CD8-positive, alpha-beta memory T cell (primary cell): Measurements from ENCODE around the gene TTK. TPM values are rescaled to one million over a fixed set of nuclear protein-coding genes. Genes with fewer than 3 reads are reported as not detected.
"Not testable (repeated sequence)": the region's sequence is repeated elsewhere in the genome, so short reads cannot be mapped to it uniquely, and the experiment has no call there.

Experiments
- CTCF ChIA-PET: fragments of 350-600 bp; sonication (Branson Sonifier 250); formaldehyde crosslinking; loops from one replicate; lab custom pipeline; 2021; ENCODE audit warnings: antibody characterized with exemption; lab: Charles Lee
- POLR2A ChIA-PET: fragments of 350-600 bp; sonication (Branson Sonifier 250); formaldehyde crosslinking; loops from one replicate; lab custom pipeline; 2021; ENCODE audit warnings: antibody characterized with exemption; lab: Charles Lee
- DNase-seq, 5 donors: peaks; one replicate each; pipeline versions ENCODE4 v3.0.0 to v3.0.0-alpha.2; 2020 to 2022; ENCODE audit warnings: mixed read lengths in 1 of 5
- H3K27ac ChIP-seq: one replicate; pipeline ENCODE4 v1.7.0; 2013; ENCODE audit warnings: low read depth, mild to moderate bottlenecking, low read length, moderate library complexity
- H3K27me3 ChIP-seq: 2 replicates; pipeline ENCODE4 v1.7.0; 2013; ENCODE audit warnings: low read length, mild to moderate bottlenecking; ENCODE audit not compliant: insufficient read depth, poor library complexity, severe bottlenecking
- H3K36me3 ChIP-seq: 2 replicates; pipeline ENCODE4 v1.7.0; 2013; ENCODE audit warnings: mild to moderate bottlenecking, low read length, moderate library complexity; ENCODE audit not compliant: insufficient read depth
- H3K4me1 ChIP-seq: 2 replicates; pipeline ENCODE4 v1.7.0; 2013; ENCODE audit warnings: mild to moderate bottlenecking, low read length, moderate library complexity; ENCODE audit not compliant: insufficient read depth
- H3K4me3 ChIP-seq: 2 replicates; pipeline ENCODE4 v1.7.0; 2013; ENCODE audit warnings: mild to moderate bottlenecking, low read length
- H3K9me3 ChIP-seq: 2 replicates; pipeline ENCODE4 v1.7.0; 2013; ENCODE audit warnings: mild to moderate bottlenecking, low read length
- H3K27ac Mint-ChIP-seq, 8 donors: one replicate each; pipeline ENCODE4 v1.8.0; 2020 to 2021; ENCODE audit warnings: mixed read lengths in 8 of 8, mild to moderate bottlenecking in 6 of 8, inconsistent platforms in 3 of 8, moderate library complexity in 3 of 8
- H3K27me3 Mint-ChIP-seq, 2 donors: one replicate each; pipeline ENCODE4 v1.8.0; 2020 to 2021; ENCODE audit warnings: mixed read lengths in 2 of 2, mild to moderate bottlenecking in 1 of 2, moderate library complexity in 1 of 2
- H3K36me3 Mint-ChIP-seq, 3 donors: one replicate each; pipeline ENCODE4 v1.8.0; 2020 to 2021; ENCODE audit warnings: mixed read lengths in 3 of 3, inconsistent platforms in 1 of 3, mild to moderate bottlenecking in 1 of 3
- H3K4me1 Mint-ChIP-seq, 3 donors: one replicate each; pipeline ENCODE4 v1.8.0; 2020 to 2021; ENCODE audit warnings: mixed read lengths in 3 of 3, inconsistent platforms in 1 of 3, mild to moderate bottlenecking in 1 of 3
- H3K4me3 Mint-ChIP-seq, 7 donors: one replicate each; pipeline ENCODE4 v1.8.0; 2020 to 2021; ENCODE audit warnings: mixed read lengths in 7 of 7, mild to moderate bottlenecking in 6 of 7, moderate library complexity in 4 of 7, inconsistent platforms in 2 of 7
- H3K9me3 Mint-ChIP-seq, 5 donors: one replicate each; pipeline ENCODE4 v1.8.0; 2020 to 2022; ENCODE audit warnings: mixed read lengths in 5 of 5, mild to moderate bottlenecking in 3 of 5, moderate library complexity in 2 of 5, inconsistent platforms in 1 of 5
- polyA plus RNA-seq: library from polyadenylated mRNA; unstranded; fragments of 300-500 nt; fragmentation: Illumina TruSeq; gene quantifications from one replicate; pipeline ENCODE4 v1.2.3, GENCODE V29; 2021
- total RNA-seq, 2 experiments: library from RNA; stranded (reverse); gene quantifications; one replicate each; pipeline ENCODE4 v1.2.3, GENCODE V29; 2021

TTK gene
- total and polyA plus RNA-seq, 3 experiments from 2014 or later = 0.06 to 22.5 (median 19.4) TPM

DNA sequence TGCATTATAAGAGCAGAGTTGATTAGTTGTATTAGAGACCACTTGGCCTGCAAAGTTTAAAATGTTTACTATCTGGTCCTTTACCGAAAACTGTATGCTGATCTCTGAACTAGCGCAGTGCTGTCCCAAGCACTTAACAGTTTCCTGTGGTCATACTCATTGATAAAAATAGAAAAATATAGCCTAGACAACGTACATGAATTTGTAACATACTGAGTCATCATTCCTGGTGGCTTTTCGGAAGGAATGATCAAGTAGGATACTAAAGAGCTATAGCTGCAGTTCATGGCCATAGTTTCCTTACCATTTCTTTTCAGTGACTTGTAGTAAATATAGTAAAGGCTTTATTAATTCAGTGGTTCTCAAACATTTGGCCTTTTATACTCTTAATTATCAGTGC lies 18.4 kb downstream of the TTK start:
- Mint-ChIP-seq H3K36me3 (no peaks in the 10 kb centered on the region), H3K9me3 (no peaks in the 10 kb centered on the region), H3K27me3 (no peaks in the 10 kb centered on the region), H3K4me1 (no peaks in the 10 kb centered on the region), H3K27ac (no peak overlapping the region), H3K4me3 (no peak overlapping the region)
- no peaks in the 10 kb centered on the region for H3K9me3 ChIP-seq
- no peak overlapping the region for H3K27ac ChIP-seq
- no peak overlapping the region for H3K4me3 ChIP-seq
- no peaks in the 10 kb centered on the region for H3K27me3 ChIP-seq
- ChIA-PET POLR2A (no interaction called here), CTCF (no interaction called here)
- DNase-seq = no peak
- no peaks in the 10 kb centered on the region for H3K4me1 ChIP-seq
- no peaks in the 10 kb centered on the region for H3K36me3 ChIP-seq

DNA sequence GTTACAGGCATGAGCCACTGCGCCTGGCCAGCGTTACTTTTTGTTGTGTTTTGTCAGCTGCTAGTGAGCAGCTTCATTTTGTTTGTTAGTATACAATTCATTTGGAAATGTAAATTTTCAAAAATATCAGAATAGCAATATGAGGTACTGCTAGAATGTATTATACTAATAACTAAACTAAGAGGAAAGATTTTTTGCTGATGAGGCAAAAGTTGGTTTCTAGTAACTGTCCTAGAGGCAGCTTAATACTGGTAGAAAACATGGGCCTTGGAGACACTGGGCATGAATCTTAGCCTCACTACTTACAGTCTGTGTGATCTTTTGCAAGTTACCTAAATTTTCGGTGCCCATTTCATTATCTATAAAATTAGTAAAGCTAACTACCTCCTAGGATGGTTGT lies 24.1 kb downstream of the TTK start:
- H3K36me3 Mint-ChIP-seq = no peaks in the 10 kb centered on the region
- no peaks in the 10 kb centered on the region for H3K27me3 Mint-ChIP-seq
- no peak overlapping the region for H3K4me3 Mint-ChIP-seq
- Histone ChIP-seq H3K36me3 (no peaks in the 10 kb centered on the region), H3K4me3 (no peak overlapping the region), H3K9me3 (no peaks in the 10 kb centered on the region), H3K4me1 (no peaks in the 10 kb centered on the region), H3K27me3 (no peaks in the 10 kb centered on the region), H3K27ac (no peak overlapping the region)
- H3K4me1 Mint-ChIP-seq = peaks cover 4 to 19% (median 5%) of the 10 kb centered on the region in 3 donors
- DNase-seq = no peak
- CTCF ChIA-PET = no interaction called here
- H3K9me3 Mint-ChIP-seq = no peaks in the 10 kb centered on the region
- POLR2A ChIA-PET = no interaction called here
- H3K27ac Mint-ChIP-seq = no peak overlapping the region

DNA sequence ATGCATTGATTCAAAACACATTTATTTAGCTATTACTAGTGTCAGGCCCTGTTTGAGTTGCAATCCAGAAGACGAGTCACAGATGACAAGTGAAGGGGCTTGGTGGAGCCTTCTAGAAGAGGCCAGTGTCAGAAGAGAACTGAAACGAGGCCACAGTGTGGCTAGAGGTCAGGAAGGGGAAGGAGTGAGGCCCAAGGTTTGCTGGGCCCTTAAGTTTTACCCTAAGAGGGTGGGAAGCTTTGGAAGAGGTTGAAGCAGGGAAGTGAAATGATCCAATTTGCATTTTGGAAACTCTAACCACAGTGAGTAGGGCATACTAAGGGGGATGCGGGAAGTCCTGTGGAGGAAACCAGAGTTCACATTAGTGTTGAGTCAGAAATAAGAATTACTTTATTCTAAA lies 25.0 kb downstream of the TTK start:
- Histone ChIP-seq H3K4me1 (no peaks in the 10 kb centered on the region), H3K4me3 (no peak overlapping the region), H3K27ac (no peak overlapping the region), H3K27me3 (no peaks in the 10 kb centered on the region), H3K36me3 (no peaks in the 10 kb centered on the region), H3K9me3 (no peaks in the 10 kb centered on the region)
- DNase-seq = no peak
- H3K4me1 Mint-ChIP-seq = peaks cover 4 to 19% (median 5%) of the 10 kb centered on the region in 3 donors
- H3K4me3 Mint-ChIP-seq = peak overlapping the region in 1 of 7 donors; percentile 6
- H3K27me3 Mint-ChIP-seq = no peaks in the 10 kb centered on the region
- H3K27ac Mint-ChIP-seq = peak overlapping the region in 4 of 8 donors; percentile 0 to 49 (median 22)
- no peaks in the 10 kb centered on the region for H3K36me3 Mint-ChIP-seq
- ChIA-PET CTCF (no interaction called here), POLR2A (no interaction called here)
- H3K9me3 Mint-ChIP-seq = no peaks in the 10 kb centered on the region

DNA sequence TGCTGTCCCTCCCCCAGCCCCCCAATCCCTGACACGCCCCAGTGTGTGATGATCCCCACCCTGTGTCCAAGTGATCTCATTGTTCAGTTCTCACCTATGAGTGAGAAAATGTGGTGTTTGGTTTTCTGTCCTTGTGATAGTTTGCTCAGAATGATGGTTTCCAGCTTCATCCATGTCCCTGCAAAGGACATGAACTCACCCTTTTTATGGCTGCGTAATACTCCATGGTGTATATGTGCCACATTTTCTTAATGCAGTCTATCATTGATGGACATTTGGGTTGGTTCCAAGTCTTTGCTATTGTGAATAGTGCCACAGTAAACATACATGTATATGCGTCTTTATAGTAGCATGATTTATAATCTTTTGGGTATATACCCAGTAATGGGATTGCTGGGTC lies 43.8 kb downstream of the TTK start:
- H3K4me1 Mint-ChIP-seq, H3K27me3 ChIP-seq, H3K4me3 Mint-ChIP-seq, H3K4me3 ChIP-seq, H3K4me1 ChIP-seq, H3K36me3 ChIP-seq, H3K27ac Mint-ChIP-seq, H3K9me3 Mint-ChIP-seq, H3K9me3 ChIP-seq, DNase-seq, H3K36me3 Mint-ChIP-seq, H3K27ac ChIP-seq, CTCF ChIA-PET, H3K27me3 Mint-ChIP-seq, POLR2A ChIA-PET: not testable (repeated sequence)

DNA sequence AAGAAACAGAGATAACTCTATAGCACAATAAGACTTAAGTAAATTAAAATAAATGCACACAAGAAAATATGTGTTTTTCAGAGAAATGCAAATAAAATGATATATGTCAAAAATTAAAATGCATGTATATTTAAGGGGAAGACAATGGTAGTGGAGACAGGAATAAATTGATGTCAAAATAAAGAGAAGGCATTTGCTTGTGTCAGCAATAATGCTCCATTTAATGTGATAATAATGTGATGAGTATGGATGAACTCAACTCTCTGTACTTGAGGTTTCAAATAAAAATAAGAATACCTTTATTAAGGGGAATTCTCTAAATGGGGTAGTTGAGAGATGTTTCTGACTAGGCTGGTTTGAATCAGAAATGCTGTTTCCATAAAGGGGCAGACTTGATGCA lies 56.3 kb downstream of the TTK start:
- Histone ChIP-seq H3K27me3 (no peaks in the 10 kb centered on the region), H3K27ac (no peak overlapping the region), H3K4me1 (no peaks in the 10 kb centered on the region), H3K4me3 (no peak overlapping the region), H3K36me3 (no peaks in the 10 kb centered on the region), H3K9me3 (no peaks in the 10 kb centered on the region)
- Mint-ChIP-seq H3K36me3 (no peaks in the 10 kb centered on the region), H3K4me1 (no peaks in the 10 kb centered on the region), H3K27me3 (peaks cover 0 to under 1% of the 10 kb centered on the region in 2 donors), H3K4me3 (no peak overlapping the region), H3K27ac (no peak overlapping the region), H3K9me3 (no peaks in the 10 kb centered on the region)
- POLR2A ChIA-PET = no interaction called here
- no peak for DNase-seq
- CTCF ChIA-PET = no interaction called here

DNA sequence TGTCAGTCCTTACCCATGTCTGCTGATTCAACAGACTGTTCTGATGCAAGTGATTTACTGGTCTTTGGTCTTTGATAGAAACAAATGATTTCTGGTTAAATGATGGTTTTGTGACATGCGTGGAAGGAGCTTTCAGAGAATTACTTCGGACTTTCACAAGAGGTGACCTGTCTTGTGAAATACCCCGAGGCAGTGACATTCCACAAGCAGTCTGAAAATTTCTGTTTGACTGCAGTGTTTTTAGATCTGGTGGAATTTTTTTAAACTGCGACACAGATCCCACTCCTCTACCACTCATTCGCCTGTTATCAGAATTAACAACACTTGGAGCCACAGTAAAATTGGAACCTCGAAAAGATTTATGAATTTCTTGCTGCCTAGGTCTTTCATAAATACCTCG lies 63.7 kb downstream of the TTK start:
- H3K4me3 Mint-ChIP-seq, H3K36me3 ChIP-seq, H3K9me3 ChIP-seq, H3K36me3 Mint-ChIP-seq, H3K4me1 ChIP-seq, H3K4me3 ChIP-seq, H3K27me3 ChIP-seq, DNase-seq, H3K4me1 Mint-ChIP-seq, H3K27ac ChIP-seq, POLR2A ChIA-PET, CTCF ChIA-PET, H3K9me3 Mint-ChIP-seq, H3K27ac Mint-ChIP-seq: not testable (repeated sequence)
- H3K27me3 Mint-ChIP-seq = peaks cover 10 to 26% of the 10 kb centered on the region in 2 donors

DNA sequence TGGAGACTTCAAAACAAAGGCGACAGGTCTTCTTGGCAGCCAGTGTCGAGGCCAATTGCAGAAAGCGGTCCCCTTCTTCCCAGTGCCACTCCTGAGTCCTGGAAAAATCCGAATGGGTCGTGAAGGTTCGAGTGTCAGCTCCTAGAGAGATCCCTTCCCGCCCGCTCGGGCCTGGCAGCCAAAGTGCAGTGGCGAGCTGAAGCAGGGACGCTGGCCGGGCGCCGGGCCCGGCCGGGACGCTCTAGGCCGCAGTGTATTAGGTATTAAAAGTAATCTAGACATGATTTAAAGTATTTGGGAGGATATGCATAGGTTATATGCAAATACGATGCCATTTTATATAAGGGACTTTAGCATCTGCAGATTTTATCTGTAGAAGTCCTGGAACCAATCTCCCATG lies 66.0 kb downstream of the TTK start:
- POLR2A ChIA-PET, H3K27ac ChIP-seq, DNase-seq, H3K4me3 Mint-ChIP-seq, H3K36me3 Mint-ChIP-seq, H3K4me1 Mint-ChIP-seq, H3K9me3 ChIP-seq, H3K4me1 ChIP-seq, H3K27ac Mint-ChIP-seq, H3K4me3 ChIP-seq, CTCF ChIA-PET, H3K27me3 ChIP-seq, H3K36me3 ChIP-seq: not testable (repeated sequence)
- Mint-ChIP-seq H3K27me3 (peaks cover 12 to 37% of the 10 kb centered on the region in 2 donors), H3K9me3 (peaks cover 4 to 14% (median 6%) of the 10 kb centered on the region in 5 donors)

DNA sequence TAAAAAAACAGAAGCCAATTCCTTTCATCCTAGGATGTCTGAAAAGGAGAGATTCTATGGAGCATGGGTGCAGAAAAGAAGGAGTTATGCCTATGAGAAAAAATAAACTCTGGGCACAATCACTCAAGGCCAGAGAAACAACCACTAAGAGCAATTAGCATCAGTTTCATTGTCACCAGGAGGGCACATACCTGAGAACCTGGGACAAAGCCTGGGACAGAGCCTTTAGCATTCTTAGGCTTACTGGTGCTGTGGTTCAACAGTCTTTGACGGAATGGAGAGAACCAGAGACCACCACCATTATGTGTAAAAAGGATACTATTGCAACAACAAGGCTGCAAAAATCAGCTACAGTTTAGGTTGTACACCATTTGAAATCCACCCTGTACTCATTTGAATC lies 72.6 kb downstream of the TTK start:
- Mint-ChIP-seq H3K27me3 (peaks cover 5 to 20% of the 10 kb centered on the region in 2 donors), H3K9me3 (peaks cover 4 to 14% (median 5%) of the 10 kb centered on the region in 5 donors), H3K27ac (no peak overlapping the region), H3K4me3 (no peak overlapping the region), H3K4me1 (no peaks in the 10 kb centered on the region), H3K36me3 (peaks cover 0 to 9% (median 0%) of the 10 kb centered on the region in 3 donors)
- no peak for DNase-seq
- H3K4me3 ChIP-seq = no peak overlapping the region
- H3K4me1 ChIP-seq = no peaks in the 10 kb centered on the region
- H3K27me3 ChIP-seq = peaks cover 4% of the 10 kb centered on the region
- ChIA-PET CTCF (no interaction called here), POLR2A (no interaction called here)
- no peaks in the 10 kb centered on the region for H3K36me3 ChIP-seq
- no peak overlapping the region for H3K27ac ChIP-seq
- H3K9me3 ChIP-seq = no peaks in the 10 kb centered on the region

DNA sequence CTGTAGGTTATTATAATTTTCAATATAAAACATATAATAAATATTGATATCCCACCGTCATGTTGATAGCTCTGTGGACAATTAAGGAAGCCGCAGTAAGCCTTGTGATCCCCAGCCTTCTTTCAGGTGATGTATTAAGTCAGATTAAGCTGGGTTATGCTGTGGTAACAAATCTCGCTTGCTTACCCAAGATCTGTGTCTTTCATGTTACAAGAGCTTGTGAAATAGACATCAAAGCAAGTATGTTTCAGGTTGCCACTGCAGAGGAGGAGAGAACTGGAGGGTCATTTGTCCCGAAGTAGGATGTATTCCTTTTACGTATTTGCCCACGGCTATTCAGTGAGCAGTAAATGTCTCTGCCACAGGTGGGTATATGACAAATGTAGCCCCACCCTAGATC lies 84.2 kb downstream of the TTK start:
- no peaks in the 10 kb centered on the region for H3K36me3 ChIP-seq
- ChIA-PET POLR2A (no interaction called here), CTCF (interaction anchor here (3.3 kb wide), 1 partner anchor 139 kb away, joined by 14 read pairs; no protein-coding TSS in a partner anchor)
- DNase-seq = no peak
- Mint-ChIP-seq H3K36me3 (no peaks in the 10 kb centered on the region), H3K4me3 (no peak overlapping the region), H3K27me3 (peaks cover 2 to 11% of the 10 kb centered on the region in 2 donors), H3K27ac (no peak overlapping the region), H3K4me1 (no peaks in the 10 kb centered on the region), H3K9me3 (no peaks in the 10 kb centered on the region)
- H3K4me1 ChIP-seq = no peaks in the 10 kb centered on the region
- no peaks in the 10 kb centered on the region for H3K9me3 ChIP-seq
- H3K27me3 ChIP-seq = no peaks in the 10 kb centered on the region
- no peak overlapping the region for H3K4me3 ChIP-seq
- no peak overlapping the region for H3K27ac ChIP-seq
